GM19328 (cell line): ENCODE results near the gene ASXL1.

Source experiments
- ATAC-seq: cut with Tn5 transposase; IDR thresholded peaks from one replicate; pipeline ENCODE4 v1.9.1; 2021; ENCODE audit warnings: mild to moderate bottlenecking, moderate library complexity; ENCODE audit not compliant: unreplicated experiment

ASXL1 gene

DNA sequence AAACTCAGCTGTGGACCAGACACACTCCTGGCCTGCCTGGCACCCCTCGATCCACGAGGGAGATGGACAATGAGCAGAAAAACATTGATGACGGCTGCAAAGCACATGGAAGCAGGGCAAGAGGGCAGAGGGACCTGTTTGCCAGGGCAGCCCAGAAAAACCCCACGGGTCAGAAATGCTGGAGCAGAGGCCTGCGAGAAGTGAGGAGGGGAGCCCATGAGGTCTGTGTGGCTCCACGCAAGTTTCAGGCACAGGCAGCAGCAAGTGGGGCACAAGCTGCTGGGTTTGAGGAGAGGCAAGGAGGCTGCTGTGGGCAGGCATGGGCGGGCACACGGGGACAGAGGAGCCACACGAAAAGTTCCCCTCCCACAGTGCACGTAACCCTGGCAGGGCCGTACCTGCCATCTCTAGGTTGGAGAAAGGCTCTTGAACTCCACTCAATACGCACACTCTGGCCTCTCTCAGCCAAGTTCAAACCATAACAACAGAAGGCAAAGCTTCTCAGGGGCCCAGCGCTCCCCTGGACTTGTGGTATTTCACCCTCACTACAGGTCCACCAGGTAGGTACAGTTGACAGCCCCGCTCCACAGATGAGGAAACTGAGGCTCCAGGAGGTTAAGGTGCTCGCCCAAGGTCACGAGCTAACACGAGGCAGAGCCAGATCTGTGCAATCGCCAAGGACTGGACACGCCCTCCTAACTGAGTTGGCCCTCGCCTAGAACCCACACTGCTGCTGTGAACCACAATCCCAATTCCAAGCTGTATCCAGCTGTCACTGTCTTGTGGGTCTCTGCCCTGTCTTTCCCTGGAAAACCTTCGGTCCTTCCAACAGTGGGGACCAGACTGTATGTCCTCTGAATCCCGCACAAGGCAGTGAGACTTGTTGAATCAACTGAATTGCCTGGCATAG lies 118.8 kb downstream of the ASXL1 start:
- ATAC-seq: no peak

DNA sequence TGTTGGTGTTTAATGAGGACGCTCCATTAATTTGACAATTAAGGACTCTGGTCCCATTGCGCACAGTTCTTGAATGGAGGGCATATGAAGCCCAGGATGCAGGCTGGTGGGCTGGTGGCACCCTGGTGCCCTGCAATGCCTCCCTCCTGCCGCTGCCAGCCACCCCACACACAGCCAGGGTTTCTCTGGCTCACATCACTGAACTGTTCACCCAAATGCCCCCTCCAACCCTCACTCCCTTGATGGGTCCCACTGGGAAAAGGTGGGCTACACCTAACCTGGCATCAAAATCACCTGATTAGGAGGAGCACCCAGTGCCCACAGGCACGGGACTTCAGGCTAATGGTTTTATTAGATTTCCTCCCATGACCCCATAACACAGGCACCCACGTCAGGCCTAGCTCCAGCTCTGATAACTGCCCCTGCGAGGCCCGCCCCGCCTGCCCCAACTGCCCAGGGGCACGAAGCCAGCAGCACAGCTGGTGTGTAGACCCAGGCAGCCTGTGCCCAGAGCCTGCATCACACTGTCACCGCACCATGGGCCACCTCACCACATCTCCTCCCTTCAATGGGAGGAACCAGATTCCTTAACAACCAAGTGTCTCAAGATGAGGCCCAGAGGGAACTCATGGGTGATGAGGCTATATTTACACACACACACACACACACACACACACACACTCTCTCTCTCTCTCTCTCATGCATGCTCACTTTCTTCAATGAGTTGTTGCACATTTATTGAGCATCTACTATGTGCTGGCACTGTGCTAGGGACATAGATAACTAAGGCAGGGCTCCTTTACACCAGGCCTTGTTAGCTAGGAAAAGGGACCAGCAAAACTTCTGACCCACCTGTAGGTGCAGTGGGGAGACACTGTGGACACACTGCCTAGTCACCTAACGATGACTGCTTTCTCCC lies 119.7 kb downstream of the ASXL1 start:
- ATAC-seq: no peak

GRCh38 chr20:32478576-32478975 lies 120.4 kb downstream of the ASXL1 start:
- no peak for ATAC-seq

- no peak for ATAC-seq
These were observed 120.9 kb downstream of the ASXL1 start for GRCh38 chr20:32479012-32479411.

- no peak for ATAC-seq
These were observed 121.6 kb downstream of the ASXL1 start for GRCh38 chr20:32479697-32480171.

DNA sequence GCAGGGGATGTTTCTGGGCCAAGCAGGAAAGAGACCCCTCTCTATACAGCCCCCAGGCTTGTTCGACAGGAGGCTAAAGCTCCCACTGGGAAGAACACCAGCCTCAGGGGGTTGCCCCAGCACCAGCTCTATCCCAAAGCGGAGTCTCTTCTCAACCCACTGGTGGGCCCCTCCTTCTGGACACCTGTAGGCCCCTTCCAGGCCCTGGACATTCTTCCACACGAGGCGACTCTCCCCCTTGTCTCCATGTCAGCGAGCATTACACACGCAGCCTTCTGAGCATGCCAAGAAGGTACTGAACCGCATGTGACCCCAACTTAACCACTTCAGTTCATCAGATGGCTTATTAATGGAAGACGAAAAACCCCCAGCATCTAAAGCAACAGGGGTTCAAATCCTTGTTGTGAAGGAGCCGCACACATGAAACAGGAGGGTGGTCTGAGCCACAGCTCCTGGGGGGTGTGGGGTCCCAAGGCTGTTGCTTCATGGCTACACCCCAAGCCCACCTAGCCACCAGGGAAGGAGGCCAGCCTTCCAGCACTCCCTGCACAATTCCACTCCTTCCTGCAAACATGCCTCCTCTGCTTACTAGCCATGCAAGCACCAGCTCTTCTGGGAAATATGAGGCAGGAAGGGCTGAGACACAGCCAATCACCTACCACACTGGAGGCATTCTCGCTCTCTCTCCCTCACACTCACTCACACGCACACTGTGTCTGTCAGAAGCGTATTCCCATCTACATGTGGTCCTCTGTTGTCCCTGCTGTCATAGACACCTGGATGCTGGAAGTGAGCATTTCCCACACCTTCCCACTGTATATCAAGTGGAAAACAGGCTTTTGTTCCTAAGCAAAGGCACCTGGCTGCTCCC lies 122.5 kb downstream of the ASXL1 start:
- no peak for ATAC-seq

- ATAC-seq: no peak
These were observed 123.4 kb downstream of the ASXL1 start for GRCh38 chr20:32481311-32482142.

DNA sequence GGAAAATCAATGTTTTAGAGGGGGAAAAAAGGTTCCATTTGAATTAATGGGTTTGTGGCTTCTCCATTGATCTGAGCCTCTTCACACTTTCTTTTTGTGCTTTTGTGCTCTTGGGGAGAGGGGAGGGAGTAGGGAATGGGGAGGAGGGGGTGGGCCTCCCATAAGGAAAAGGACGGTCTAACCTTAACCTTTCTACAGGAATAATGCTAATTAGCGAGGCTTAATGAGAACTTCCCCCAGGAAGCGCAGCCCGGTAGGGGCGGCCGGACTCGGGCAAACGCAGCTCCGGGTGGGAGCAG lies 124.0 kb downstream of the ASXL1 start:
- ATAC-seq: no peak

- ATAC-seq: no peak
These were observed 124.5 kb downstream of the ASXL1 start for GRCh38 chr20:32482442-32483261.

DNA sequence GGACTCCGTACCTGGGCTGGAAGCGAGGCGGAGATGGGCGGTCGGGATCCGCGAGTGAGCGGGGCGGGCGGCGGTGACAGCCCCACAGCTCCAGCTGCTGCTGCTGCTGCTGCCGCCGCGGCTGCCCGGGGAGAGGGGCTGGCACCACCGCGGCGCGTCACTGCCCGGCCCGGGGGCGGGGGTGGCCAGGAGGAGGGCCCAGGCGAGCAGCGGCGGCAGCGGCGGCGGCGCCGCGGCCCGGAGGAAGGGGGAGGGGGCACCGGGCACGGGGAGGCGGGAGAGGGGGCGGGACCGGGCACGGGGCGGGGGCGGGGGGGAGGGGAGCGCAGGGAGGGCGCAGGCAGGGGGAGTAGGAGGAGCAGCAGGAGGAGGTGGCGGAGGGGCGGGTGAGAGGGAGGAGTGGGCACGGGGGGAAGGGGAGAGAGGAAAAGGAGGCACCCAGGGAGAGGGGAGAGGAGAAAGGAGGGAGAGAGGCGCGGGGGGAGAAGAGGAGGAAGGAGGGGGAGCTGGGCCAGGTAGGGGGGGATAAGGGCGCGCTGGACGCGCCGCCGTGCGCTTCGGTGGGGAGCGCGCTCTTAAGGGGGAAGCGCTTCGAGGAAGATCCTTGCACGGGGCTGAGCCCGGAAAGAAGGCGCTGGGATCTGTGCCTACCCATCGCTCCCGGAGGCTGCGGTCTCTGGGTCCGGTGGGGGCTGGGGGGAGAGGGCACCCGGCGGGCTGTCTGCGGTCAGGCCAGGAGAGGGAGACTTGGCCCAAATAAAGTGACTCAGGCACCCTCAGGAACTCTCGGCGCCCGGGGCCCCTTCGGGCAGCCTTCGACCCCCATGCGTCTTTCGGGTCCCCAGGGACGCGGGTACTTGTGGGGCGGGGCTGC lies 125.5 kb downstream of the ASXL1 start:
- no peak for ATAC-seq

GRCh38 chr20:32484225-32484957 lies 126.3 kb downstream of the ASXL1 start:
- ATAC-seq: no peak

- ATAC-seq: no peak
These were observed 127.0 kb downstream of the ASXL1 start for GRCh38 chr20:32484958-32485769.

DNA sequence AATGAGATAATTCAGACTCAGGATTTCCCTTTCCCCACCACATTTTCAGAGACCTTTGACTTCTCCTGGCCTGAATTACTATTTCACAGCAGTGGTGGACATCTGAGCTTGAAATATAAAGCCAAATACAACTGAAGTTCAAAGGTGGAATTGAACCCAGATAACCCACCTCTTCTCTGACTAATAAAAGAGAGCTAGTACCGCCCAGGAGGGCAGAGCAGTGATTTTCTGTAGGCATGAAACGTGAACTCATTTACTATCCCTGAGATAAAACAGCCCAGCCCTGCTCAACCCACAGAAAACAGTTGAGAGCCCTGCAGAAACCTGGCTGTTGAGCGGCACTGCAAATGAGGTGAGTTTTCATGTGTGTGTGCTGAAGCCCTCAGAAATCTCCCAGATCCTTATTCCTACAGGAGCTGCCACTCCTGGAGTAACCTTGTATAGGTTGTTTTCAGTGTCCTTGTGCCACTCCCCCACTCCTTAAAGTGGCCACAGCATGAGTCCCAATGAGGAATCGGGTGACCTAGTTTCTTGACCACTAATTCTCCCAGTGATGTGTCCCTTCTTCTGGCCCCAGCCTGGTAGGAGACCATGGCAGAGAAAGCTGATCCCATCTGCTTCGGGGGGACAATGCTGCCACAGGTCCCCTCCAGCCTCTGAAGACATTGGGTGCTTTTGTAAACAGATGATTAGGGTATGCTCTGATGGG lies 127.8 kb downstream of the ASXL1 start:
- no peak for ATAC-seq

GRCh38 chr20:32487381-32487780 lies 129.2 kb downstream of the ASXL1 start:
- ATAC-seq: no peak

GRCh38 chr20:32488066-32488838 lies 130.1 kb downstream of the ASXL1 start:
- ATAC-seq: no peak
